Measurements from ENCODE around the gene KIAA0825. TPM values are rescaled to one million over a fixed set of nuclear protein-coding genes. Genes with fewer than 3 reads are reported as not detected.

KIAA0825 gene
- total RNA-seq, 4 donors from 2014 or later: 12.5 to 32.6 (median 15.9) TPM

- Histone ChIP-seq H3K36me3 (no peaks in the 10 kb centered on the region), H3K4me3 (replicated peaks in 1 of 3) (no peak overlapping the region), H3K27ac (no peak overlapping the region), H3K9me3 (no peaks in the 10 kb centered on the region), H3K4me1 (no peaks in the 10 kb centered on the region), H3K27me3 (no peaks in the 10 kb centered on the region)
- TF ChIP-seq POLR2A (IDR thresholded peaks at IDR 0.05): no peak
- no peak for TF ChIP-seq CTCF (IDR thresholded peaks at IDR 0.05)
- intact Hi-C loops (cut with DNase I): no loop called here
- 80 to 90% methylated on average over 1 of the region's 1 CpG for WGBS, 2 donors
- no peak for DNase-seq
These were observed 421.5 kb downstream of the KIAA0825 start for GRCh38 chr5:94196953-94197352.

GRCh38 chr5:94192658-94193391, 425.6 kb downstream of the KIAA0825 start:
- Histone ChIP-seq H3K27ac (no peak overlapping the region), H3K27me3 (no peaks in the 10 kb centered on the region), H3K36me3 (no peaks in the 10 kb centered on the region), H3K4me1 (no peaks in the 10 kb centered on the region), H3K9me3 (no peaks in the 10 kb centered on the region), H3K4me3 (replicated peaks in 1 of 3) (no peak overlapping the region)
- TF ChIP-seq POLR2A (IDR thresholded peaks at IDR 0.05) (no peak), CTCF (IDR thresholded peaks at IDR 0.05) (no peak)
- intact Hi-C loops (cut with DNase I): no loop called here
- DNase-seq: no peak
- WGBS, 2 donors: 91 to 98% methylated on average over 3 of the region's 3 CpGs

DNA sequence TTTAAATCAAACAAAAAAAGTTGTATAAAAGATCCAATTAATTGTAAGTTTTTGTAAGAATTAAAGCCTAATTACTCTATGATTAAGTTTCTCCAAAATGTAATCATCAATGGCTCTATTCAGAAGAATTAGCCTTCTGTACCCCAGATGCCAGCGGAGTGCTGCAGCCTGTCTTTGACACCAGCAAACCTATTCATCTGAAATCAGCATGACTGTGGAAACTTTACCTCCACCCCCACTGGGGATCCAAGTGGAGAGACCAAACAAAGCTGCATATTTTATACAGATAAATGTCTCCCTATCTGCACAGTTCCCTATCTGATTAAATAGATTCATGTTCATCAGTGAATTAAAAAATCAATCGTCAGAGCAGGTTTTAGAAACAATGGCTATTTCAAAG, 426.8 kb downstream of the KIAA0825 start:
- intact Hi-C loops (cut with DNase I): no loop called here
- DNase-seq: no peak
- Histone ChIP-seq H3K27me3 (no peaks in the 10 kb centered on the region), H3K4me3 (replicated peaks in 1 of 3) (no peak overlapping the region), H3K9me3 (no peaks in the 10 kb centered on the region), H3K27ac (no peak overlapping the region), H3K36me3 (no peaks in the 10 kb centered on the region), H3K4me1 (no peaks in the 10 kb centered on the region)
- TF ChIP-seq CTCF (IDR thresholded peaks at IDR 0.05): no peak
- TF ChIP-seq POLR2A (IDR thresholded peaks at IDR 0.05): no peak
- 72 to 75% methylated on average over 2 of the region's 2 CpGs for WGBS, 2 donors

GRCh38 chr5:94188725-94189124, 429.7 kb downstream of the KIAA0825 start:
- no peaks in the 10 kb centered on the region for H3K36me3 ChIP-seq
- H3K27me3 ChIP-seq: no peaks in the 10 kb centered on the region
- no peaks in the 10 kb centered on the region for H3K4me1 ChIP-seq
- intact Hi-C loops (cut with DNase I): no loop called here
- no peak for DNase-seq
- no peak for TF ChIP-seq CTCF (IDR thresholded peaks at IDR 0.05)
- no peak for TF ChIP-seq POLR2A (IDR thresholded peaks at IDR 0.05)
- H3K9me3 ChIP-seq: no peaks in the 10 kb centered on the region
- H3K27ac ChIP-seq: no peak overlapping the region
- WGBS, 2 donors: 86 to 88% methylated on average over 2 of the region's 2 CpGs
- H3K4me3 ChIP-seq (replicated peaks in 1 of 3): no peak overlapping the region

- Histone ChIP-seq H3K4me1 (no peaks in the 10 kb centered on the region), H3K36me3 (no peaks in the 10 kb centered on the region), H3K4me3 (replicated peaks in 1 of 3) (no peak overlapping the region), H3K27ac (no peak overlapping the region), H3K9me3 (no peaks in the 10 kb centered on the region), H3K27me3 (no peaks in the 10 kb centered on the region)
- intact Hi-C loops (cut with DNase I): no loop called here
- TF ChIP-seq CTCF (IDR thresholded peaks at IDR 0.05) (no peak), POLR2A (IDR thresholded peaks at IDR 0.05) (no peak)
- WGBS, 2 donors: 70 to 86% methylated on average over 1 of the region's 1 CpG
- DNase-seq: no peak
These were observed 433.5 kb downstream of the KIAA0825 start for GRCh38 chr5:94184870-94185269.
